ENCODE measurements around the gene MGAT4A. TPM values are rescaled to one million over a fixed set of nuclear protein-coding genes. Genes with fewer than 3 reads are reported as not detected.

MGAT4A gene
- total and polyA plus RNA-seq, 2 donors (not counting 1 experiment from before 2014, with no cell fraction given), result 16.5 to 32.7 TPM

GRCh38 chr2:98608962-98609604, 121.8 kb downstream of the MGAT4A start:
- ChIA-PET CTCF (interaction anchor here (1.6 kb wide), 1 partner anchor 40 kb away, joined by 5 read pairs; no protein-coding TSS in a partner anchor), POLR2A (no interaction called here)
- 7% methylated on average over 23 of the region's 29 CpGs for WGBS (ENCODE audit: insufficient coverage)
- Histone ChIP-seq H3K9me3 (ENCODE audit: control extremely low read depth in 1 of 3, control insufficient read depth in 2 of 3, insufficient read depth in 1 of 3, low read length in 2 of 3) (no peaks in the 10 kb centered on the region), H3K4me1 (ENCODE audit: control insufficient read depth in 2 of 2, insufficient read depth in 2 of 2, low read length in 2 of 2) (peaks cover 33 to 35% of the 10 kb centered on the region in 2 donors), H3K4me3 (ENCODE audit: control extremely low read depth in 1 of 5, extremely low read depth in 1 of 5, insufficient read depth in 1 of 5, low read depth in 2 of 5, low read length in 4 of 5) (peak overlapping the region; percentile 88 to 99 (median 97)), H3K9ac (ENCODE audit: low read length) (peak overlapping the region; percentile 99), H3K79me2 (ENCODE audit: control insufficient read depth, insufficient read depth, low read length) (peaks cover 45% of the 10 kb centered on the region), H3K27me3 (replicated peaks in 1 of 4; ENCODE audit: control extremely low read depth in 1 of 4, control insufficient read depth in 3 of 4, insufficient read depth in 4 of 4, low read length in 3 of 4) (no peaks in the 10 kb centered on the region), H3K36me3 (replicated peaks in 1 of 2; ENCODE audit: control extremely low read depth in 1 of 2, control insufficient read depth in 1 of 2, extremely low read depth in 1 of 2, insufficient read depth in 2 of 2, low read length in 1 of 2) (peaks cover 1 to 26% of the 10 kb centered on the region in 2 experiments), H4K20me1 (ENCODE audit: control insufficient read depth, insufficient read depth, low read length, poor library complexity, severe bottlenecking) (peaks cover 16% of the 10 kb centered on the region), H3K4me2 (replicated peaks; ENCODE audit: low read depth, low read length, poor library complexity, severe bottlenecking) (peak overlapping the region; percentile 84), H3K27ac (ENCODE audit: low read length in 2 of 2) (peak overlapping the region; percentile 86 to 97), H2AFZ (ENCODE audit: insufficient read depth, low read depth, low read length, poor library complexity, severe bottlenecking) (peak overlapping the region; percentile 94)
- ATAC-seq (ENCODE audit: low read depth) (no peak), DNase-seq (no peak)
- peak overlapping the region; percentile 94 for H3K27ac Mint-ChIP-seq
- no peaks in the 10 kb centered on the region for H3K27me3 Mint-ChIP-seq
- H3K9me3 Mint-ChIP-seq (ENCODE audit: insufficient read depth), result no peaks in the 10 kb centered on the region
- H3K4me3 Mint-ChIP-seq, result peak overlapping the region; percentile 93
- H3K4me1 Mint-ChIP-seq, result peaks cover 70% of the 10 kb centered on the region
- TF ChIP-seq EZH2 (IDR thresholded peaks at IDR 0.05; ENCODE audit: borderline replicate concordance, insufficient read depth, low read depth, low read length, poor library complexity, severe bottlenecking), result no peak
- TF ChIP-seq, protein P1, sequence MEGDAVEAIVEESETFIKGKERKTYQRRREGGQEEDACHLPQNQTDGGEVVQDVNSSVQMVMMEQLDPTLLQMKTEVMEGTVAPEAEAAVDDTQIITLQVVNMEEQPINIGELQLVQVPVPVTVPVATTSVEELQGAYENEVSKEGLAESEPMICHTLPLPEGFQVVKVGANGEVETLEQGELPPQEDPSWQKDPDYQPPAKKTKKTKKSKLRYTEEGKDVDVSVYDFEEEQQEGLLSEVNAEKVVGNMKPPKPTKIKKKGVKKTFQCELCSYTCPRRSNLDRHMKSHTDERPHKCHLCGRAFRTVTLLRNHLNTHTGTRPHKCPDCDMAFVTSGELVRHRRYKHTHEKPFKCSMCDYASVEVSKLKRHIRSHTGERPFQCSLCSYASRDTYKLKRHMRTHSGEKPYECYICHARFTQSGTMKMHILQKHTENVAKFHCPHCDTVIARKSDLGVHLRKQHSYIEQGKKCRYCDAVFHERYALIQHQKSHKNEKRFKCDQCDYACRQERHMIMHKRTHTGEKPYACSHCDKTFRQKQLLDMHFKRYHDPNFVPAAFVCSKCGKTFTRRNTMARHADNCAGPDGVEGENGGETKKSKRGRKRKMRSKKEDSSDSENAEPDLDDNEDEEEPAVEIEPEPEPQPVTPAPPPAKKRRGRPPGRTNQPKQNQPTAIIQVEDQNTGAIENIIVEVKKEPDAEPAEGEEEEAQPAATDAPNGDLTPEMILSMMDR (IDR thresholded peaks at IDR 0.05), result no peak
- intact Hi-C loops (cut with micrococcal nuclease), result loop anchor here (1.0 to 10.0 kb wide), 7 partner anchors 52 to 1953 kb away; partner anchors contain the start of genes C2orf15, EIF5B, INPP4A and MGAT4A
